GM19463 (cell line): ENCODE measurements around the gene AKAP12.
A peak's percentile ranks its signal among the peaks of the same experiment; 100 is the strongest.
"Not testable (repeated sequence)": the region's sequence is repeated elsewhere in the genome, so short reads cannot be mapped to it uniquely, and the experiment has no call there.

Experiments used
- ATAC-seq: cut with Tn5 transposase; IDR thresholded peaks from one replicate; pipeline ENCODE4 v1.9.1; 2021; ENCODE audit warnings: mild to moderate bottlenecking, moderate library complexity; ENCODE audit not compliant: unreplicated experiment

Gene AKAP12

DNA sequence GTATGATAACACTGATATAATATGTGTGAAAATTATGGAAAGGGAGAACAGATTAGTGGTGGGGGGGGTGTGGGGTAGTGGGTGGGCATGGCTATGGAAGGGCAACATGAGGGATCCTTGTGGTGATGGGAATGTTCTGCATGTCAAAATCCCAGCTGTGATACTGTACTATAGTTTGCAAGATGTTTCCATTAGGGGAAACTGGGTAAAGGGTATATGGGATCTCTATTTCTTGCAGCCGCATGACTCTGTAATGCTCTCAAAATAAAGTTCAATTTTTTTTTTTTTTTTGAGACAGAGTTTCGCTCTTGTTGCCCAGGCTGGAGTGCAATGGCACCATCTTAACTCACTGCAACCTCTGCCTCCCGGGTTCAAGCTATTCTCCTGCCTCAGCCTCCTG lies 137.3 kb downstream of the AKAP12 start:
- no peak for ATAC-seq

DNA sequence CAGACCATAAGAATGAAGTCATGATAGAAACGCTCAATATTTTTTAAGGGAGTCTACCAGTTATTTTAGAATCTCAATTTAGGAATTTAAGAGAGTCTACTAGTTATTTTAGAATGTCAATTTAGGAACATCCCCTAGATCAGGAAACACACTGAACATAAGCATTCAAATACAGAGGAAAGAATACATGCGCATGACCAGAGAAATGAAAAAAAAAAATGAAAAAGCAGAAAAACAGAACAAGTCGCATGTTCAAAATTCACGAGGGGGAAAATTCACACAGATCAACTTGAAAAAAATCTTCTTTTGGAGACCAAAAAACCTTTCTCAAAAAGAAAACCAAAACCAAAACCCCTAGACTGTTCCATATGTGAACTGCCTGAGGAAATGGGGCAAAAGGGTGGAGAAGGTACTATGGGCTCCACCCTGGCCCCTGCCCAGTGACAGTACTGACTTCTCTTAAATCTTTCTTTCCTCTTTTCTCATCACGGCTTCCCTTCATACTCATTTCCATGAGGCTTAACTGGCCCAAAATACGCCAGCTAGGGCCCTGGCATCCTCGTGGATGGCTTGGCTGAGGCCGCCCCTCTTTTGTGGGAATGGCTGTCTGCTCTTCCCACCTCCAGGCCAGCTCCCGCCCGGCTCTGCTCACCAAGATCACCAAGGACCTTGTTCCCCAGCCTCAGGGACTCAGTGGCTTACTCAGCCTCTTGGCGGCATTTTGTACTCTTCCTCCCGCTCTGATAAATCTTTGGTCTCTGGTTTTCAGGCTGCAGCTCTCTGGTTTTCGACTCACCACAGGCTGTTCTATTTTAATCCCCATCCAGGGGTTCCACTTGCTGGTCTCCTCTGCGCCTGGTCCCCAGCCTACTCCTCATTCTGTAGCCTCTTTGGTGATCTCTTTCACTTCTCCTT lies 140.4 kb downstream of the AKAP12 start:
- peak; percentile 68 for ATAC-seq

DNA sequence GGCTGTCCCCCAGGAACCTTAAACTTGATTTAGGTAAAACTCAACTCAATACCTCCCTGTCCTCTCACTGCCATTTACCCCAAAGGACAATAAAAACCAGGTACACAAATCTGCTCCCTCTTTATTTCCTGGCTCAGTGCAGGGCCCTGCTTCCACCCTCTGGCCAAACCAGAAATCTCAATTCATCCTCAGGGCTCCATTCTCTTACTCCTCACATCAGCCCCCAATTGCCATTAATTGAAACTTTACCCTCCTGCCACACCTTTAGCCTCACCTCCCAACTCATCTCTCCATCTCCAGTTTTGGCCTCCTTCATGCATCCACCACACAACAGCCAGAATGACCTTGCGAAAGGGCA lies 141.1 kb downstream of the AKAP12 start:
- no peak for ATAC-seq

GRCh38 chr6:151381722-151382121 lies 142.0 kb downstream of the AKAP12 start:
- no peak for ATAC-seq

GRCh38 chr6:151382631-151383030 lies 142.9 kb downstream of the AKAP12 start:
- not testable (repeated sequence) for ATAC-seq

DNA sequence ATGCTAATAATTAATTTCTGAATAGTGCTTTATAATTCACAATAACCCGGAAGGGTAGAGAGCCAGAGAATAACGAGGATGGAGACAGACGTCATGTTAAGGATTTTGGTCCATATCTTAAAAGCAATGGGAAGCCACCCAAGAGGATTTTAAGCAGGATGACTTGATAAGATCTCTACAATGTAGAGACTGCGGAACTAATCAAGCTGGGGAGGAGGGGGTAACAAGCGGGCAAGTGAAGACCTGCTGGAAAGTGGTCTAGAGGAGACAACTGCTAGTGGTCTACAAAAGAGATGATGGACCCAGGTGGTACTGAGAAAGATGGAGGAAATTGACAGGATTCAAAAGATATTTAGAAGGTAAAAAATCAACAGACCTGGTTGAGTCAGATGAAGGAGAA lies 144.4 kb downstream of the AKAP12 start:
- ATAC-seq = no peak

- no peak for ATAC-seq
These were observed 145.4 kb downstream of the AKAP12 start for GRCh38 chr6:151385177-151385576.

GRCh38 chr6:151387175-151387970 lies 147.6 kb downstream of the AKAP12 start:
- ATAC-seq = no peak

DNA sequence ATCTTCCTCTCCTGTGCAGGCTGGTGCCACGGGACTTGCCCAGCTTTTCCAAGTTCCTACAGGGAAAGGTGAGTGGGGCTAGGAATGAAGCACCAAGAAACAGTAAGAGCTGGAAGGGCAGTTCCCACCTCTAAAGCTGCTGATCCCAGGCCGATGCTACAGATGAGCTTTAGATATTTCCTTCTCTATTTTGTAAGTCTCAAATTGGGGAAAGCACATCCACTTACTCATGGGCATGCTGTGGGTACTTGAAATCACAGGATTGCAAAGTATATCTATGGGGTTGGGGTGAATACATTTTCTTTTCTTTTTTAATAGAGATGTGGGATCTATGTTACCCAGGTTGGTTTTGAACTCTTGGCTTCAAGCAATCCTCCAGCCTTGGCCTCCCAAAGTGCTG lies 148.5 kb downstream of the AKAP12 start:
- ATAC-seq = no peak

- no peak for ATAC-seq
These were observed 149.3 kb downstream of the AKAP12 start for GRCh38 chr6:151388997-151389617.

DNA sequence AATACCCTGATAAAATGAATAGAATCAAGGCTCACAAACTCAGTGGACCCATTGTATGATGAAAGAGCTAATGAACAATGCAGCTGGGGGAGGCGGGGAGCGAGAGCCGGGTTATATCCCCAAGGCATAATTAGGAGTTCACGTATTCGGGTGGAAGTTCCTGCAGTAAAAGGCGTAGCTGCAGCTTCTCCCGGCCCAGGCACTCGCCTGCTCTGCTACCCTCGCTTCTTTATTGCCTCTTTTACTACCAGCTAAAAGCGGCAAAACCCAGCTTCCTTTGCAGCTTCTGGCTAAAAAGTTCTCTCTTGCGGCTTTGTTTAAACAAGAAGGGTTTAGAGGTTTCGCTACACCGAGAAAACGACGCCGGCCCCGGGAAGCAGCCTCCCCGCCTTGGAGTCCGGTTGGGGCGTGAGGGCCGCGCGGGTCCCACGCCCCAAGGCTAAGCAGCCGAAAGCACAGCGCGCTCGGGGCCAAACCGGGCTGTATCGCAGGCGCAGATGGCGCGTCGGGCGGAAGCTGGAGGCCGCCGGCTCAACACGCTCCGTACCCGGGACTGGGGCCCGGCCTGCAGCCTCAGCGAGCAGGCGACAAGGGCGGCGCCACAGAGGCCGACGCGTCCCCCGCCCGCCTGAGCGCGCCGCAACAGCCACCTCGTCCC lies 150.0 kb downstream of the AKAP12 start:
- ATAC-seq = peak; percentile 64

GRCh38 chr6:151390276-151390850 lies 150.6 kb downstream of the AKAP12 start:
- ATAC-seq = peak; percentile 72

- ATAC-seq = peak; percentile 6
These were observed 151.2 kb downstream of the AKAP12 start for GRCh38 chr6:151390851-151391470.

DNA sequence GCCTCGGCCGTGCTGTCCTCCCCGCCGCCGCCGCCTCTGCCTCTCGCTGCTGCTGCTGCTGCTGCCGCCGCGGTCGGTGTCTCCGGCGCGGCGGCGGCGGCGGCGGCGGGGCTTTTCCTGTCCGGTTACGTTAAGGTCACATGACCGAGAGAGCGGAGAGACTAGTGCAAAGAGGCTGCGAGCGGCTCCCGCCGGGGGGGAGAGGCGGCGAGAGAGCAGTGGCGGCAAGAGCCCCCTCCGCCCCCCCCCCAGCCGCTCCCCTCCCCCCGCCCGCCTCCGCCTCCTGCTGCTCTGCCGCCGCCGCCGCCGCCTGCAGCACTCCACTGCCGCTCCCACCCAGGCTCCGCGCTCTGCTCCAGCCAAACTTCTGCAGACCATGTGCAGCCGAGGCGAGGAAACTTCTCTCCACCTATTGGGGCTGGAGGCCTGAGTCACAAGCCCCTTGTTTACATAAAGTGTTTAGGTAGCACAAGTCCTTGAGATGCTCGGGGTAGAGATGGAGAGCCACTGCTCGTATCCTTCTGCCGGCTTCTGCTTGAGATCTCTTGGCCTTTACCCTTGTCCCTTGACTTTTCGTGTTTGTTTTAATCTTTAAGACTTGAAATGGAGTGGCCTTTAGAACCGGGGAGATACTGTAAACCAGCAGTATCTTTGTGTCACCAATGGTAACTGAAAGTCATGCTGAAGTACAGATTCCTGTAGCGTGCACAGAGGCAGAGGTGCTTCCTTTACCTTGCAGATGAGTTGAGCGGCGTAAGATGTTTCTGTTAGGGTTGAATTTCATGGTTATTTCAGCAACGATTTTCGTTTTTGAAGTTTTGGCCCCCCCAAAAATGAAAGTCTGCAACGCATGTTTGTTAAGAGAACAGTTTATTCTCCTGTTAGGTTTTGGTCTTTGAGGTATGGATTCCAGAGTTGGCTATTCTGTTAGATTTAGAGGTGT lies 152.0 kb downstream of the AKAP12 start, which contains the start of gene ZBTB2:
Gene ZBTB2 (minus strand): TSS at position 89 of the 943 bp plus-strand sequence. CDS start 17,922 bp downstream, outside the sequence.
- peak; percentile 8 for ATAC-seq

DNA sequence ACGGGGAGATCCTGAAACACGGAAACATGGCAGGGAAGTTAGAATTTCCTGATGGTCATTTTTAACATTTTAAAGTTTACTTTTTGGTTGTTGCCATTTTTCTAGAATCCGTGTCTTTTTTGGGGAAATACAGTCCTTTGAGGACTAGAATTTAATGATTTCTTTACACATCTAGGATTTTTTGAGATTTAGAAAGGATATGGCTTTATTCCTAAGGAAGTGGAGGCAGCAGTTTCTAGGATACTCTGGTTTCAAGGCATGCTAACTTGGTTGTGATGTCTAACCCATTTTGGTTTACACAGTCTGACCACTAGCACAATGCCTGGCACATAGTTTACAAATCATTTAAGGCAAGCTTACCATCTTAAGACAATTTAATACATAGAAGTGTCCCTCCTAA lies 152.7 kb downstream of the AKAP12 start:
- ATAC-seq = no peak

DNA sequence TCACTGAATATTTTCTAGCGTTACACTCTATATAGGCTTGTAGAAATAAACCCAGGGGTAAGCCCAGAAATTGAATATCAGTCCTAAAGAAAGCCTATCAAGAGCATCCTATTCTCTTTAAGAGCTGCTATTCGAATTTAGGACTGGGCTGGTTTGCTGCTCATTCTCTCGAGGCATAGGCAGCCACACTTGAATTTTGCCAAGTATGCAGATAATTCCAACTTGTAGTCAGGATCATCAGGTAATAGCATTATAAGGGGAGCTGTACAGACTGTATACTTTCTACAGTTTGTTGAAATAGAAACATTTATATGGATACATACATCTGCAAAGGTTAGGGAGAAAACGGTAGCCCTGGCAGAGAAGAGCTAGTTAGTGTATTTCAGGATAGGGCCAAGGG lies 153.6 kb downstream of the AKAP12 start:
- no peak for ATAC-seq

DNA sequence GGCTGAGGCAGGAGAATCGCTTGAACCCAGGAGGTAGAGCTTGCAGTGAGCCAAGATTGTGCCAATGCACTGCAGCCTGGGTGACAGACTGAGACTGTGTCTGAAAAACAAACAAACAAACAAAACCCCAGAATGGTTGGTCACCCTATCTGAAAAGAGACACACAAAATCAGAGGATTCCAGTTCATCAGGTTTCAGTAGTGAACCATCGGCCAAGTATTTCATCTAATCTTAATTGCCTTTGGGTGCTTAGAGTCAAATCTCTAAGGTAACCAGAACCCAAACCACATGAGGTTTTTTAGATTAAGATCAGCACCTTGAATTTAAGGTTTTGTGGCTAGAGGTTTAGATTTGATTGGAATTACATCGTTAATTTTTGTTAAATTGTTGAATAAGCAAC lies 159.9 kb downstream of the AKAP12 start:
- no peak for ATAC-seq

DNA sequence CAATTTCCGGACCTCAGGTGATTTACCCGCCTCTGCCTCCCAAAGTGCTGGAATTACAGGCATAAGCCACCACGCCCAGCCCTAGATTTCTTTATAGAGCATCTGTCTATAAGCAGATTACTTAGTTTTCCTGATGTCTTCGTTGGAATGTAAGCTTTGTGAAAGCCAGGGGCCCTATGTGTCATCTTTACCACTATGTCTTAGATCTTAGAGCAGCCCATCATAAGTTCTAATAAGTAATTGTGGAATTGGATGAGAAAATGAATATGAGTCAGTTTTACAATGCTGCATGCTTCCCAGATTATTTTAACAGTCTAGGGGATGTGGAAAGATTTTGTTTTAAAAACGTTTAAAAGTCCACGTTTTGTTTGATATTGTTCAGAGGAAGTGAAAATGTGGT lies 160.7 kb downstream of the AKAP12 start:
- no peak for ATAC-seq

- no peak for ATAC-seq
These were observed 162.5 kb downstream of the AKAP12 start for GRCh38 chr6:151402228-151402627.
